Transverse colon (tissue), 4 donors: ENCODE results near the gene MAN1B1. TPM values are rescaled to one million over a fixed set of nuclear protein-coding genes. Genes with fewer than 3 reads are reported as not detected.

ENCODE experiments used
- DNase-seq: peaks from one replicate; pipeline ENCODE4 v3.0.0-alpha.2; 2019
- H3K27ac ChIP-seq, 4 donors: fragments of 200-600 bp; sonication (generic); 2 replicates each; pipeline ENCODE4 v1.5.1; 2016 to 2018; ENCODE audit warnings: inconsistent platforms in 4 of 4
- H3K27me3 ChIP-seq: fragments of 200-600 bp; sonication (generic); 2 replicates; pipeline ENCODE4 v1.5.1; 2017; ENCODE audit warnings: inconsistent platforms
- H3K36me3 ChIP-seq, 4 donors: fragments of 200-600 bp; sonication (generic); 2 replicates each; pipeline ENCODE4 v1.5.1; 2017 to 2019; ENCODE audit warnings: inconsistent platforms in 4 of 4
- H3K4me1 ChIP-seq, 4 donors: fragments of 200-600 bp; sonication (generic); 2 replicates each; pipeline ENCODE4 v1.5.1; 2017 to 2020; ENCODE audit warnings: inconsistent platforms in 4 of 4
- H3K4me3 ChIP-seq, 4 donors: fragments of 200-600 bp; sonication (generic); 1 replicate in 1 of 4; 2 replicates in 3 of 4; pipeline versions ENCODE4 v1.5.1 to v1.6.1; 2017 to 2019; ENCODE audit warnings: inconsistent platforms in 4 of 4
- H3K9me3 ChIP-seq, 2 donors: fragments of 200-600 bp; sonication (generic); 2 replicates each; pipeline ENCODE4 v1.5.1; 2017 to 2019; ENCODE audit warnings: inconsistent platforms in 2 of 2
- EP300 ChIP-seq: sonication (generic); formaldehyde crosslinking; IDR thresholded peaks from one replicate; pipeline ENCODE4 v1.6.1; 2017; ENCODE audit warnings: antibody characterized with exemption, low read depth
- POLR2A ChIP-seq: fragments of 450-650 bp; IDR thresholded peaks from one replicate; pipeline ENCODE4 v1.6.1; 2016; ENCODE audit warnings: antibody characterized with exemption, mild to moderate bottlenecking, moderate library complexity
- POLR2AphosphoS5 ChIP-seq, 3 donors: sonication (generic); formaldehyde crosslinking; IDR thresholded peaks; one replicate each; pipeline ENCODE4 v1.6.1; 2016; ENCODE audit warnings: antibody characterized with exemption in 3 of 3
- WGBS, 2 donors: methylation state at CpG; one replicate each; pipeline ENCODE4 v1.1.5; 2018; ENCODE audit warnings: low coverage in 1 of 2; 5-methylcytosine and 5-hydroxymethylcytosine counted together
- in situ Hi-C, 4 donors: fragments of 200-750 bp; cut with MboI; loops; one replicate each; pipeline versions ENCODE4 v1.15.0 to v1.15.1; 2017; ENCODE audit warnings: low sequenced_read_pairs in 3 of 4, low pct_ligation_motif_present in 1 of 4, low pct_unique_long_range_greater_than_20kb in 1 of 4
- intact Hi-C: fragments of 100-400 bp; cut with DNase I; formaldehyde crosslinking; loops from one replicate; pipeline ENCODE4 v1.15.1; 2023; ENCODE audit warnings: low total_unique reads
- total RNA-seq, 4 donors: library from RNA; depleted of rRNA; stranded (reverse); fragments of >200 nt; gene quantifications; one replicate each; pipeline ENCODE4 v1.1.0, GENCODE V29; 2016
- TF ChIP-seq, protein P1 (sequence below), 5 experiments: fragments of 200-600 bp in 3 of 5; fragments of 450-650 bp in 2 of 5; sonication (generic) in 3 of 5; IDR thresholded peaks; 1 replicate in 2 of 5; 2 replicates in 3 of 5; pipeline ENCODE4 v1.5.1; 2016 to 2017; ENCODE audit warnings: antibody characterized with exemption in 5 of 5, inconsistent platforms in 3 of 5, mild to moderate bottlenecking in 2 of 5, moderate library complexity in 1 of 5

Gene MAN1B1
- total RNA-seq, 4 donors from 2014 or later = 56.5 to 106 (median 70.0) TPM

DNA sequence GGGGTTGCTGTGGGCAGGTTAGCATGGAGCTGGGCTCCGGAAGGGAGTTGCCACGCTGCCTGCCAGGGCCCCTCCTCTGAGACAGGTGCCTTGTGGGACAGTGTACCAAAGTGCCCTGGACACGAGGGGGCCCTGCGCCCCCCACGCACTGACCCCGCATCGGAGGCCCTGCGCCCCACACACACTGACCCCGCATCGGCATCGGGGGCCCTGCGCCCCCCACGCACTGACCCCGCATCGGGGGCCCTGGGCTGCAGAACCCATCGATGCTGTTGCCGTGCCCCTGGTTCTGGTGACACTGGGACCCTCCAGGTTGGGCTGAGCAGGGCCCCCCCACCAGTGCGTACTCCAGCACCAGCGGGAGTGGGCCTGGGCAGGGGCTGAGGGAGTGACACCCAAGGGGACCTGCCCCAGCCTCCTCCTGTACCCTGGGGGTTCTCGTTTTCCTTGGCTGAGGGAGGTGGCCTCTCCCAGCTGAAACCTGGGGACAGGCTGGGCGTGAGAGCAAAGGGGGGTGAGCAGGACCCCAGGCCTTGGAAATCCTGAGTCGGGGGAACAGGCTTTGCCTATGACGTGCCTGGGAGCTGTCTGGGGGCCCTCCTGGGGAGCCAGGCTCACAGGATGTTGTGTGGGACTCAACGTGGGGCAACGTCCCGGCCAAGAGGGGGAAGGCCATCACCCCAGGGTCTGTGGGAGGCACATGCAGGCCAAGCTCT lies 23.3 kb upstream of the MAN1B1 start:
- Histone ChIP-seq H3K36me3 (no peaks in the 10 kb centered on the region), H3K4me3 (no peak overlapping the region)

DNA sequence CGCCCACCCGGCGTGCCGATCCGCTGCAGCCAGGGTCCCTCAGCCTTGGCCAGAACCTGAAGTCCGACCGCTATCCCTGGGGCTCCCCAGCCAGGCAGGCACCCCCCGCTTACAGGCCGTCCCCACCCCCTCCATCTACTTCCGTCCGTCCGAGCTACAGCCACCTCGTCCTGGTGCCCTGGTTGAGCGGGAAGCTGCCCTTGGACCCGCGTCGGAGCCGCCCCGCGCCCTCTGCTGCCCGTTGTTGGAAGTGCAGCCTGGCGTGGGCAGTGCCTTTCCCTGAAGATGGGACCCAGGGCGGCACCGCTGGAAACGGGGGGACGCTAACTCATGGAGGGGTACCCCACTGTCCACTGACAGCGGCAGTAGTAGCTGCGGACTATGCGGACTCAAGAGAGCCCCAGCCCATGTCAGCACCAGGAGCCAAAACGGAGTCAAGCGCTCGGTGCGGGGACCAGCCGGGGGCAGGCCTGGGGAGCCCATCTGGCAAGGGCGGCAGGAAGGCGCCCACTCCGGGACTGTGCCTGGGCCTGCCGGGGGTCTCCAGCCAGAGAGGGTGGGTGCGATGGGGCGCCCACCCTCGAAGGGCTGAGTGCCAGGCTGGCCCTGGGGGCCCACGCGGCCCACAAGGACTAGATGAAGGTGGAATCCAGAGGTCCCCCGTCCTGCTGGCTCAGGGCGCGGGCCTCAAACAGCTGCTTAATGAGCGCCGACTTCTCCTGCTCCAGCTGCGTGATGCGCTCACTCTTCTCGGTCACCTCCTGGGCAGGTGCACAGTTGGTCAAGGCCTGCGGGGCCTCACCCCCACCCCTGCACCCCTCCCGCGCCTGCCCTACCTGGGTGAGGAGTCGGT lies 22.5 kb upstream of the MAN1B1 start:
- DNase-seq = peak; percentile 75
- no peak overlapping the region for H3K4me3 ChIP-seq
- H3K4me1 ChIP-seq = peaks cover 3 to 14% (median 9%) of the 10 kb centered on the region in 4 donors
- no peak for TF ChIP-seq POLR2AphosphoS5 (IDR thresholded peaks at IDR 0.05)
- TF ChIP-seq, protein P1, sequence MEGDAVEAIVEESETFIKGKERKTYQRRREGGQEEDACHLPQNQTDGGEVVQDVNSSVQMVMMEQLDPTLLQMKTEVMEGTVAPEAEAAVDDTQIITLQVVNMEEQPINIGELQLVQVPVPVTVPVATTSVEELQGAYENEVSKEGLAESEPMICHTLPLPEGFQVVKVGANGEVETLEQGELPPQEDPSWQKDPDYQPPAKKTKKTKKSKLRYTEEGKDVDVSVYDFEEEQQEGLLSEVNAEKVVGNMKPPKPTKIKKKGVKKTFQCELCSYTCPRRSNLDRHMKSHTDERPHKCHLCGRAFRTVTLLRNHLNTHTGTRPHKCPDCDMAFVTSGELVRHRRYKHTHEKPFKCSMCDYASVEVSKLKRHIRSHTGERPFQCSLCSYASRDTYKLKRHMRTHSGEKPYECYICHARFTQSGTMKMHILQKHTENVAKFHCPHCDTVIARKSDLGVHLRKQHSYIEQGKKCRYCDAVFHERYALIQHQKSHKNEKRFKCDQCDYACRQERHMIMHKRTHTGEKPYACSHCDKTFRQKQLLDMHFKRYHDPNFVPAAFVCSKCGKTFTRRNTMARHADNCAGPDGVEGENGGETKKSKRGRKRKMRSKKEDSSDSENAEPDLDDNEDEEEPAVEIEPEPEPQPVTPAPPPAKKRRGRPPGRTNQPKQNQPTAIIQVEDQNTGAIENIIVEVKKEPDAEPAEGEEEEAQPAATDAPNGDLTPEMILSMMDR (IDR thresholded peaks at IDR 0.05) = peak; percentile 97 to 99 (median 98)
- no peaks in the 10 kb centered on the region for H3K9me3 ChIP-seq
- in situ Hi-C loops (no loop called here), intact Hi-C loops (no loop called here)
- peaks cover 8% of the 10 kb centered on the region for H3K27me3 ChIP-seq
- H3K36me3 ChIP-seq = no peaks in the 10 kb centered on the region
- no peak overlapping the region for H3K27ac ChIP-seq
- 46% methylated on average over 46 of the region's 55 CpGs; no CpG with 5 or more reads in 1 of the 2 donors for WGBS, 2 donors

More for the DNA sequence above, 23.3 kb upstream of the MAN1B1 start:
- TF ChIP-seq POLR2AphosphoS5 (IDR thresholded peaks at IDR 0.05) (no peak), POLR2A (no peak), EP300 (no peak)
- TF ChIP-seq, protein P1 (IDR thresholded peaks at IDR 0.05) = no peak
- peaks cover 0 to 6% (median 4%) of the 10 kb centered on the region in 4 donors for H3K4me1 ChIP-seq
- no peak overlapping the region for H3K27ac ChIP-seq
- H3K9me3 ChIP-seq = no peaks in the 10 kb centered on the region
- WGBS, 2 donors = 81% methylated on average over 25 of the region's 26 CpGs; no CpG with 5 or more reads in 1 of the 2 donors
- intact Hi-C loops (no loop called here), in situ Hi-C loops (no loop called here)
- no peaks in the 10 kb centered on the region for H3K27me3 ChIP-seq
- no peak for DNase-seq

DNA sequence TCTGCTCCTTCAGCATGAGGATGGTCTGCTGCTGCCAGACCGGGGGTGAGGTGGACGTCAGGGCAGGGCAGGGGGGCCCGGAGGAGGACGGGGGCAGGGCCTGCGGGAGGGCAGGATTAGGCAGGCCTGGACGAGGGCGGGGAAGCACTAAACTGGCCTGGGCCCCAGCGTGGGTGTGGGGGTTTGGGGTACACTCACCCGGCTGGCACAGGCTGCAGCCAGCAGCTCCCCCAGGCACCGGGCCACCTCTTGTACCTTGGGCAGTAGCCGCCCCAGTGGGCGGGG lies 22.0 kb upstream of the MAN1B1 start:
- H3K36me3 ChIP-seq = no peaks in the 10 kb centered on the region
- peaks cover 13% of the 10 kb centered on the region for H3K27me3 ChIP-seq
- intact Hi-C loops (no loop called here), in situ Hi-C loops (no loop called here)
- 89% methylated on average over 12 of the region's 12 CpGs; no CpG with 5 or more reads in 1 of the 2 donors for WGBS, 2 donors
- no peaks in the 10 kb centered on the region for H3K9me3 ChIP-seq
- no peak for DNase-seq
- peaks cover 3 to 20% (median 15%) of the 10 kb centered on the region in 4 donors for H3K4me1 ChIP-seq
- no peak for TF ChIP-seq POLR2A
- TF ChIP-seq POLR2AphosphoS5 (IDR thresholded peaks at IDR 0.05) = no peak
- TF ChIP-seq, protein P1 (IDR thresholded peaks at IDR 0.05) = no peak
- TF ChIP-seq EP300 = no peak
- H3K27ac ChIP-seq = no peak overlapping the region
- no peak overlapping the region for H3K4me3 ChIP-seq

DNA sequence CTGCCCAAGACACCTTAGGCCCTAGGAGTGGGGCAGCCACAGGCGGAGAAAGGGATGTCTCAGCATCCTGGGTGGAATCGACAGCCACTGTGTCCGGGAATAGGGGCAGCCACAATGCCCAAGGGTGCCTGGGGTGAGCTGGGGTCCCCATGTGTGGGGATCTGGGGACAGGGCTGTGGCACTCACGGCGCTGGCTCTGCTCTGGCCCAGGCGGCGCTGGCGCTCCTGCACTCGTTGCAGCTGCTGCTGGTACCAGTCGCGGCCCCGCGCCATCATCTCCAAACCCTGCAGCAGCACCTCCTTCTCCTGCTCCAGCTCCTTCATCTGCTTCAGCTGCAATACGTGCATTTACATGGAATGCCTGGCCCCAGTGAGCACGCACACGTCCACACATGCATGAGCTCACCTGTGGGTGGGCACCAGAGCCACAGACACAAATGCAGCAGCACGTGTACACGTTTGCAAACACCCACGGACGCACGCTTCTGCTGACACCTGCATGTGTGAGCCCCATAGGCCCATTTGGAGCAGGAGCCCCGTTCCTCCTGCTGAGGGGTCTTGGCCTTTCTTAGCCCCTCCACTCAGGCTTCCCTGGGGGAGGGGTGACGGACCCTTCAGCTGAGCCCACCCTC lies 21.3 kb upstream of the MAN1B1 start:
- Histone ChIP-seq H3K4me3 (no peak overlapping the region), H3K27me3 (peaks cover 14% of the 10 kb centered on the region), H3K4me1 (peaks cover 3 to 20% (median 15%) of the 10 kb centered on the region in 4 donors), H3K27ac (no peak overlapping the region), H3K36me3 (no peaks in the 10 kb centered on the region), H3K9me3 (no peaks in the 10 kb centered on the region)
- intact Hi-C loops = no loop called here
- DNase-seq = no peak
- WGBS, 2 donors = 90% methylated on average over 23 of the region's 23 CpGs; no CpG with 5 or more reads in 1 of the 2 donors
- in situ Hi-C loops = no loop called here
- TF ChIP-seq, protein P1 (IDR thresholded peaks at IDR 0.05) = no peak
- no peak for TF ChIP-seq EP300
- TF ChIP-seq POLR2A = no peak
- no peak for TF ChIP-seq POLR2AphosphoS5 (IDR thresholded peaks at IDR 0.05)
